ENCODE results near the gene NLRC3.

GRCh38 chr16:3542601-3543373 lies 34.4 kb downstream of the NLRC3 start:
- TF ChIP-seq CTCF (IDR thresholded peaks at IDR 0.05) (no peak), EZH2 (IDR thresholded peaks at IDR 0.05; ENCODE audit: borderline replicate concordance, insufficient read depth, low read depth, low read length, poor library complexity, severe bottlenecking) (no peak)
